Activated naive CD8-positive, alpha-beta T cell treated with anti-CD3 and anti-CD28 coated beads, Interleukin-2, amount 10 ng/mL, durations not matched to agents 7 days and 5 days (primary cell): Measurements from ENCODE around the gene MESP1. TPM values are rescaled to one million over a fixed set of nuclear protein-coding genes. Genes with fewer than 3 reads are reported as not detected.
"Not testable (repeated sequence)": the region's sequence is repeated elsewhere in the genome, so short reads cannot be mapped to it uniquely, and the experiment has no call there.

ENCODE experiments used
- ATAC-seq: fragments of 150-1000 bp; cut with Tn5 transposase; one replicate; pipeline ENCODE4 v1.10.0; 2021; ENCODE audit warnings: low read depth, moderate library complexity
- POLR2A ChIA-PET: fragments of 350-600 bp; sonication (Branson Sonifier 250); formaldehyde crosslinking; loops from one replicate; lab custom pipeline; 2021; ENCODE audit warnings: antibody characterized with exemption; lab: Charles Lee
- DNase-seq: peaks from one replicate; pipeline ENCODE4 v3.0.0; 2021
- H3K27ac Mint-ChIP-seq: one replicate; pipeline ENCODE4 v1.8.0; 2022; ENCODE audit warnings: mild to moderate bottlenecking, mixed read lengths
- H3K27me3 Mint-ChIP-seq: one replicate; pipeline ENCODE4 v1.8.0; 2022; ENCODE audit warnings: mild to moderate bottlenecking, moderate library complexity, mixed read lengths
- H3K36me3 Mint-ChIP-seq: one replicate; pipeline ENCODE4 v1.8.0; 2021; ENCODE audit warnings: mild to moderate bottlenecking, mixed read lengths
- H3K4me1 Mint-ChIP-seq: one replicate; pipeline ENCODE4 v1.8.0; 2021; ENCODE audit warnings: mixed read lengths
- H3K4me3 Mint-ChIP-seq: one replicate; pipeline ENCODE4 v1.8.0; 2022; ENCODE audit warnings: mild to moderate bottlenecking, moderate library complexity, mixed read lengths
- H3K9me3 Mint-ChIP-seq: one replicate; pipeline ENCODE4 v1.8.0; 2021; ENCODE audit warnings: mixed read lengths
- total RNA-seq, 2 experiments: library from RNA; stranded (reverse); gene quantifications; one replicate each; pipeline ENCODE4 v1.2.3, GENCODE V29; 2021

MESP1 gene
- total RNA-seq: 1 to 10 TPM; 1.8 to 2.1 TPM

- peak within 1 kb of the TSS; percentile 73 for H3K27ac Mint-ChIP-seq
Observed at GRCh38 chr15:89750560-89751542, at the start of gene MESP1. Gene MESP1 (minus strand): TSS chr15:89751249. CDS start chr15:89751231, 18 bp downstream.

GRCh38 chr15:89799918-89800498 lies 49.0 kb upstream of the MESP1 start:
- H3K9me3 Mint-ChIP-seq: no peaks in the 10 kb centered on the region
- ATAC-seq (no peak), DNase-seq (no peak)
- no peak overlapping the region for H3K4me3 Mint-ChIP-seq
- H3K27me3 Mint-ChIP-seq: peaks cover 6% of the 10 kb centered on the region
- POLR2A ChIA-PET: no interaction called here
- H3K36me3 Mint-ChIP-seq: no peaks in the 10 kb centered on the region
- no peaks in the 10 kb centered on the region for H3K4me1 Mint-ChIP-seq
- H3K27ac Mint-ChIP-seq: no peak overlapping the region

More at GRCh38 chr15:89750560-89751542, at the start of gene MESP1:
- peak; percentile 94 for ATAC-seq
- peak; percentile 92 for DNase-seq
- H3K4me1 Mint-ChIP-seq: peaks cover 2% of the 10 kb centered on the region
- H3K4me3 Mint-ChIP-seq: peak within 1 kb of the TSS; percentile 77
- peaks cover 27% of the 10 kb centered on the region for H3K27me3 Mint-ChIP-seq
- H3K9me3 Mint-ChIP-seq: no peaks in the 10 kb centered on the region
- POLR2A ChIA-PET: interaction anchor here (0.5 to 0.9 kb wide), 3 partner anchors 11 to 238 kb away, joined by 3 read pairs; no protein-coding TSS in a partner anchor
- H3K36me3 Mint-ChIP-seq: peaks cover 2% of the 10 kb centered on the region

GRCh38 chr15:89799011-89799911 lies 48.2 kb upstream of the MESP1 start:
- no peaks in the 10 kb centered on the region for H3K4me1 Mint-ChIP-seq
- H3K27me3 Mint-ChIP-seq: peaks cover 11% of the 10 kb centered on the region
- no peaks in the 10 kb centered on the region for H3K9me3 Mint-ChIP-seq
- DNase-seq (no peak), ATAC-seq (no peak)
- H3K36me3 Mint-ChIP-seq: no peaks in the 10 kb centered on the region
- no peak overlapping the region for H3K4me3 Mint-ChIP-seq
- POLR2A ChIA-PET: no interaction called here
- H3K27ac Mint-ChIP-seq: no peak overlapping the region

GRCh38 chr15:89797678-89798201 lies 46.7 kb upstream of the MESP1 start:
- H3K27ac Mint-ChIP-seq: no peak overlapping the region
- H3K4me3 Mint-ChIP-seq: no peak overlapping the region
- H3K9me3 Mint-ChIP-seq: no peaks in the 10 kb centered on the region
- DNase-seq (no peak), ATAC-seq (no peak)
- H3K4me1 Mint-ChIP-seq: no peaks in the 10 kb centered on the region
- POLR2A ChIA-PET: interaction anchor here (0.7 kb wide), 1 partner anchor 268 kb away, joined by 3 read pairs; no protein-coding TSS in a partner anchor
- no peaks in the 10 kb centered on the region for H3K36me3 Mint-ChIP-seq
- peaks cover 14% of the 10 kb centered on the region for H3K27me3 Mint-ChIP-seq

GRCh38 chr15:89795996-89796395 lies 44.9 kb upstream of the MESP1 start:
- DNase-seq: no peak
- no peaks in the 10 kb centered on the region for H3K36me3 Mint-ChIP-seq
- no peak for ATAC-seq
- POLR2A ChIA-PET: no interaction called here
- H3K4me1 Mint-ChIP-seq: no peaks in the 10 kb centered on the region
- no peak overlapping the region for H3K27ac Mint-ChIP-seq
- H3K4me3 Mint-ChIP-seq: no peak overlapping the region
- H3K27me3 Mint-ChIP-seq: peaks cover 14% of the 10 kb centered on the region
- no peaks in the 10 kb centered on the region for H3K9me3 Mint-ChIP-seq

GRCh38 chr15:89794627-89795241 lies 43.7 kb upstream of the MESP1 start:
- Mint-ChIP-seq H3K27ac (no peak overlapping the region), H3K9me3 (no peaks in the 10 kb centered on the region), H3K27me3 (peaks cover 14% of the 10 kb centered on the region), H3K4me1 (no peaks in the 10 kb centered on the region), H3K4me3 (no peak overlapping the region), H3K36me3 (no peaks in the 10 kb centered on the region)
- POLR2A ChIA-PET: no interaction called here
- DNase-seq (no peak), ATAC-seq (no peak)

- DNase-seq: no peak
- H3K27me3 Mint-ChIP-seq: peaks cover 21% of the 10 kb centered on the region
- H3K9me3 Mint-ChIP-seq: peaks cover 7% of the 10 kb centered on the region
- ATAC-seq: no peak
- H3K36me3 Mint-ChIP-seq: no peaks in the 10 kb centered on the region
- H3K27ac Mint-ChIP-seq: no peak overlapping the region
- H3K4me1 Mint-ChIP-seq: no peaks in the 10 kb centered on the region
- no peak overlapping the region for H3K4me3 Mint-ChIP-seq
- POLR2A ChIA-PET: no interaction called here
Observed at GRCh38 chr15:89792106-89792805, 41.2 kb upstream of the MESP1 start.

- Mint-ChIP-seq H3K4me3 (no peak overlapping the region), H3K27me3 (peaks cover 20% of the 10 kb centered on the region), H3K36me3 (no peaks in the 10 kb centered on the region), H3K27ac (no peak overlapping the region), H3K9me3 (peaks cover 7% of the 10 kb centered on the region), H3K4me1 (no peaks in the 10 kb centered on the region)
- ATAC-seq (no peak), DNase-seq (no peak)
- POLR2A ChIA-PET: no interaction called here
Observed at GRCh38 chr15:89790661-89791060, 39.6 kb upstream of the MESP1 start.

- Mint-ChIP-seq H3K9me3 (peaks cover 7% of the 10 kb centered on the region), H3K4me1 (no peaks in the 10 kb centered on the region), H3K36me3 (no peaks in the 10 kb centered on the region), H3K27ac (no peak overlapping the region), H3K27me3 (peaks cover 18% of the 10 kb centered on the region), H3K4me3 (no peak overlapping the region)
- POLR2A ChIA-PET: no interaction called here
- ATAC-seq (no peak), DNase-seq (no peak)
Observed at GRCh38 chr15:89790206-89790605, 39.2 kb upstream of the MESP1 start.

- DNase-seq, H3K4me3 Mint-ChIP-seq, ATAC-seq, H3K9me3 Mint-ChIP-seq, H3K27ac Mint-ChIP-seq, H3K27me3 Mint-ChIP-seq, H3K36me3 Mint-ChIP-seq, H3K4me1 Mint-ChIP-seq, POLR2A ChIA-PET: not testable (repeated sequence)
Observed at GRCh38 chr15:89788585-89788984, 37.5 kb upstream of the MESP1 start.

- DNase-seq: no peak
- POLR2A ChIA-PET: no interaction called here
- Mint-ChIP-seq H3K27ac (no peak overlapping the region), H3K4me3 (no peak overlapping the region), H3K27me3 (peaks cover 9% of the 10 kb centered on the region), H3K36me3 (no peaks in the 10 kb centered on the region), H3K4me1 (no peaks in the 10 kb centered on the region), H3K9me3 (peaks cover 7% of the 10 kb centered on the region)
- ATAC-seq: no peak
Observed at GRCh38 chr15:89787944-89788343, 36.9 kb upstream of the MESP1 start.

- POLR2A ChIA-PET: no interaction called here
- H3K4me1 Mint-ChIP-seq: peaks cover 3% of the 10 kb centered on the region
- no peaks in the 10 kb centered on the region for H3K36me3 Mint-ChIP-seq
- peaks cover 7% of the 10 kb centered on the region for H3K9me3 Mint-ChIP-seq
- H3K27me3 Mint-ChIP-seq: peaks cover 10% of the 10 kb centered on the region
- H3K4me3 Mint-ChIP-seq: no peak overlapping the region
- no peak overlapping the region for H3K27ac Mint-ChIP-seq
- no peak for DNase-seq
- ATAC-seq: no peak
Observed at GRCh38 chr15:89785774-89786140, 34.7 kb upstream of the MESP1 start.
